ENCODE measurements around the gene VWF. TPM values are rescaled to one million over a fixed set of nuclear protein-coding genes. Genes with fewer than 3 reads are reported as not detected.

VWF gene
- total RNA-seq, 6 experiments from 2014 or later, result 5.7 to 16.6 (median 9.6) TPM

DNA sequence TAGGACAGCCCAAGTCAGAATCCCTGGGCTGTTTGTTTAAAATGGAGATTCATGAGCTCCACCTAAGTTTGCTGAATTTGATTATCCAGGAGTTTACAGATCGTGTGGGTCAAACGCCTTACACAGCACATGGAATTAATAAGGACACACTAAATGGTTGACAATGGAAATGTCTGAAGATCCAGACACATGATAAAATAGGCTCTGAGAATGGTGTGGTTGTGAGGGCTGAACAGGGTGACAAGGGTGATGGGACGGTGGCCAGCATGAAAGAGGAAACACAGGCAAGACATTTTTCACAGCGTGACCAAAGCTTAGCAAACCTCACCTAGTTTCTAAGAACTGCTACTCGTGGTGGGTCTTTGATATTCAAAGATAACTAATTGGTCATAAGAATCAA is 12.5 kb downstream of the VWF start:
- peak in 1 of 3 donors; percentile 11 for DNase-seq
- ATAC-seq, result no peak
- 47% methylated on average over 5 of the region's 5 CpGs for WGBS (ENCODE audit: insufficient coverage, low coverage, low lambda C conversion rate, missing lambda C conversion rate)
- Histone ChIP-seq H3K4me3 (no peak overlapping the region), H3K27ac (no peak overlapping the region), H3K4me1 (no peaks in the 10 kb centered on the region), H3K9me3 (no peaks in the 10 kb centered on the region), H3K36me3 (no peaks in the 10 kb centered on the region), H3K27me3 (no peaks in the 10 kb centered on the region)
- intact Hi-C loops (cut with DNase I), result no loop called here
- TF ChIP-seq POLR2A (IDR thresholded peaks at IDR 0.05) (no peak), CTCF (IDR thresholded peaks at IDR 0.05) (no peak)

GRCh38 chr12:6110006-6110405 is 14.5 kb downstream of the VWF start:
- no peak overlapping the region for H3K27ac ChIP-seq
- no peaks in the 10 kb centered on the region for H3K27me3 ChIP-seq
- DNase-seq, result no peak
- no peaks in the 10 kb centered on the region for H3K4me1 ChIP-seq
- H3K36me3 ChIP-seq, result no peaks in the 10 kb centered on the region
- intact Hi-C loops (cut with DNase I), result no loop called here
- no peak for TF ChIP-seq POLR2A (IDR thresholded peaks at IDR 0.05)
- no peak for TF ChIP-seq CTCF (IDR thresholded peaks at IDR 0.05)
- H3K4me3 ChIP-seq, result no peak overlapping the region
- no peak for ATAC-seq
- no peaks in the 10 kb centered on the region for H3K9me3 ChIP-seq
- WGBS (ENCODE audit: insufficient coverage, low coverage, low lambda C conversion rate, missing lambda C conversion rate), result 83% methylated on average over 4 of the region's 4 CpGs

GRCh38 chr12:6106218-6106617 is 18.3 kb downstream of the VWF start:
- TF ChIP-seq POLR2A (IDR thresholded peaks at IDR 0.05) (no peak), CTCF (IDR thresholded peaks at IDR 0.05) (no peak)
- Histone ChIP-seq H3K4me1 (no peaks in the 10 kb centered on the region), H3K36me3 (no peaks in the 10 kb centered on the region), H3K4me3 (no peak overlapping the region), H3K27ac (no peak overlapping the region), H3K9me3 (no peaks in the 10 kb centered on the region), H3K27me3 (no peaks in the 10 kb centered on the region)
- DNase-seq (no peak), ATAC-seq (no peak)
- 91% methylated on average over 3 of the region's 3 CpGs for WGBS (ENCODE audit: insufficient coverage, low coverage, low lambda C conversion rate, missing lambda C conversion rate)
- intact Hi-C loops (cut with DNase I), result no loop called here

GRCh38 chr12:6104842-6105241 is 19.6 kb downstream of the VWF start:
- 87% methylated on average over 2 of the region's 2 CpGs for WGBS (ENCODE audit: insufficient coverage, low coverage, low lambda C conversion rate, missing lambda C conversion rate)
- no peaks in the 10 kb centered on the region for H3K4me1 ChIP-seq

More at GRCh38 chr12:6104842-6105241, 19.6 kb downstream of the VWF start:
- DNase-seq (no peak), ATAC-seq (no peak)
- intact Hi-C loops (cut with DNase I), result no loop called here
- Histone ChIP-seq H3K4me3 (no peak overlapping the region), H3K9me3 (no peaks in the 10 kb centered on the region), H3K36me3 (no peaks in the 10 kb centered on the region), H3K27me3 (no peaks in the 10 kb centered on the region), H3K27ac (no peak overlapping the region)
- TF ChIP-seq POLR2A (IDR thresholded peaks at IDR 0.05), result no peak
- TF ChIP-seq CTCF (IDR thresholded peaks at IDR 0.05), result no peak

Measured in right lobe of liver (tissue), 6 donors.